HEK293T (cell line): ENCODE results near the gene LRRC72.

Experiments used
- HDGF ChIP-seq: fragments of 450-650 bp; IDR thresholded peaks from 2 replicates; pipeline ENCODE4 v1.6.1; 2017; ENCODE audit warnings: antibody characterized with exemption, borderline replicate concordance
- SP1 ChIP-seq: fragments of 450-650 bp; IDR thresholded peaks from 2 replicates; pipeline ENCODE4 v1.6.1; 2017

- no peak for TF ChIP-seq HDGF
- TF ChIP-seq SP1 = no peak
Observed at GRCh38 chr7:16554518-16555236, 28.1 kb downstream of the LRRC72 start.
